Pancreas (tissue), 10 donors: ENCODE results near the gene STAT4. TPM values are rescaled to one million over a fixed set of nuclear protein-coding genes. Genes with fewer than 3 reads are reported as not detected.

ENCODE experiments used
- ATAC-seq, 4 donors: fragments of 200-7000 bp; cut with Tn5 transposase; one replicate each; pipeline versions ENCODE4 v1.8.0 to v1.9.1; 2020; ENCODE audit warnings: mild to moderate bottlenecking in 4 of 4, moderate library complexity in 4 of 4
- DNase-seq, 6 donors: peaks; one replicate each; pipeline ENCODE4 v3.0.0-alpha.2; 2020
- FAIRE-seq: peaks from 2 replicates; lab custom pipeline; 2012; peaks lifted over from hg19 to GRCh38; lab: Jason Lieb, UNC
- H3K27ac ChIP-seq, 4 donors: fragments of 200-600 bp; sonication (generic); 1 replicate in 3 of 4; 2 replicates in 1 of 4; pipeline versions ENCODE4 v1.5.0 to v1.8.0; 2020
- H3K27me3 ChIP-seq, 4 donors: fragments of 200-600 bp; one replicate each; pipeline ENCODE4 v1.8.0; 2021
- H3K36me3 ChIP-seq, 3 donors: fragments of 200-600 bp; sonication (generic) in 1 of 3; one replicate each; pipeline versions ENCODE4 v1.5.0 to v1.8.0; 2020 to 2021
- H3K4me1 ChIP-seq, 3 donors: fragments of 200-600 bp; one replicate each; pipeline ENCODE4 v1.8.0; 2021
- H3K4me3 ChIP-seq, 4 donors: fragments of 200-600 bp; sonication (generic) in 2 of 4; one replicate each; pipeline versions ENCODE4 v1.5.0 to v1.8.0; 2020 to 2021
- H3K9me3 ChIP-seq, 4 donors: fragments of 200-600 bp; one replicate each; pipeline ENCODE4 v1.8.0; 2021
- CTCF ChIP-seq, 4 donors: fragments of 200-600 bp; sonication (generic) in 3 of 4; IDR thresholded peaks; one replicate each; pipeline versions ENCODE4 v1.5.0 to v1.8.0; 2021; ENCODE audit warnings: antibody characterized with exemption in 4 of 4
- WGBS, 2 donors: extraction: QIAGEN DNeasy Blood & Tissue Kit; methylation state at CpG; one replicate each; pipeline ENCODE4 v1.1.7; 2013; 5-methylcytosine and 5-hydroxymethylcytosine counted together
- intact Hi-C, 3 donors: fragments of 100-400 bp; cut with DNase I; formaldehyde crosslinking; loops; one replicate each; pipeline versions ENCODE4 v1.11.1 to v1.14.2; 2022
- polyA plus RNA-seq, 2 donors: library from polyadenylated mRNA; stranded (reverse); fragments of 200-250 nt; gene quantifications; one replicate each; pipeline ENCODE4 v1.2.3, GENCODE V29; 2013
- total RNA-seq, 6 donors: library from RNA; stranded (reverse); fragmentation: NEBNext Ultra II Directional in 4 of 6; extraction: Animal tissue kit (Norgen Biotek cat#: 25700) in 4 of 6; gene quantifications; one replicate each; pipeline versions ENCODE4 v1.2.1 to v1.2.4, GENCODE V29; 2021 to 2023
- donor health status: healthy with polysubstance abuse.
- donor health status: DM: no; HTN: no; CAD: no; lungs with moderate emphysema.
- donor health status: DM: no; HTN: no; CAD: no.
- donor health status: control.
- donor health status: control.
- donor health status: Bipolar disorder and iron deficiency.
- donor health status: DM: yes; HTN: yes; CAD: no.
- donor health status: DM: no; HTN: no; CAD: no.
- donor health status: DM: no; HTN: no; CAD: no.
- donor health status: DM: yes; HTN: yes; CAD: no.

STAT4 gene
- total and polyA plus RNA-seq, 8 donors: 0.60 to 6.4 (median 1.8) TPM

GRCh38 chr2:191043438-191043837 is 107.4 kb downstream of the STAT4 start:
- ATAC-seq: no peak
- 80 to 89% methylated on average over 3 of the region's 3 CpGs for WGBS, 2 donors
- FAIRE-seq: no peak
- no peaks in the 10 kb centered on the region for H3K36me3 ChIP-seq
- no peak for DNase-seq
- H3K9me3 ChIP-seq: no peaks in the 10 kb centered on the region
- no peak overlapping the region for H3K4me3 ChIP-seq
- intact Hi-C loops: loop anchor here in 1 of 3 donors (10.0 kb wide), 1 partner anchor 481 kb away; no protein-coding TSS in a partner anchor
- no peaks in the 10 kb centered on the region for H3K4me1 ChIP-seq
- no peaks in the 10 kb centered on the region for H3K27me3 ChIP-seq
- no peak for TF ChIP-seq CTCF (IDR thresholded peaks at IDR 0.05)
- H3K27ac ChIP-seq: no peak overlapping the region

- no peak for TF ChIP-seq CTCF (IDR thresholded peaks at IDR 0.05)
- Histone ChIP-seq H3K27me3 (no peaks in the 10 kb centered on the region), H3K36me3 (no peaks in the 10 kb centered on the region), H3K4me1 (no peaks in the 10 kb centered on the region), H3K4me3 (no peak overlapping the region), H3K9me3 (no peaks in the 10 kb centered on the region), H3K27ac (no peak overlapping the region)
- DNase-seq (no peak), ATAC-seq (peak in 3 of 4 donors; percentile 75 to 80 (median 78)), FAIRE-seq (no peak)
- 57 to 62% methylated on average over 3 of the region's 3 CpGs for WGBS, 2 donors
- intact Hi-C loops: loop anchor here in 1 of 3 donors (10.0 kb wide), 1 partner anchor 483 kb away; no protein-coding TSS in a partner anchor
Measured at GRCh38 chr2:191041418-191042161, 109.2 kb downstream of the STAT4 start.

- WGBS, 2 donors: 57 to 78% methylated on average over 1 of the region's 1 CpG
- no peak for FAIRE-seq
- Histone ChIP-seq H3K27me3 (no peaks in the 10 kb centered on the region), H3K9me3 (no peaks in the 10 kb centered on the region), H3K36me3 (no peaks in the 10 kb centered on the region), H3K27ac (no peak overlapping the region), H3K4me1 (no peaks in the 10 kb centered on the region), H3K4me3 (no peak overlapping the region)
- ATAC-seq: no peak
- intact Hi-C loops: loop anchor here in 1 of 3 donors (10.0 kb wide), 1 partner anchor 485 kb away; no protein-coding TSS in a partner anchor
- no peak for DNase-seq
- no peak for TF ChIP-seq CTCF (IDR thresholded peaks at IDR 0.05)
Measured at GRCh38 chr2:191039616-191040015, 111.2 kb downstream of the STAT4 start.

GRCh38 chr2:191038741-191039140 is 112.1 kb downstream of the STAT4 start:
- no peak for FAIRE-seq

More at GRCh38 chr2:191038741-191039140, 112.1 kb downstream of the STAT4 start:
- H3K27me3 ChIP-seq: no peaks in the 10 kb centered on the region
- no peaks in the 10 kb centered on the region for H3K9me3 ChIP-seq
- 88 to 90% methylated on average over 2 of the region's 2 CpGs for WGBS, 2 donors
- H3K4me3 ChIP-seq: no peak overlapping the region
- no peak for ATAC-seq
- no peaks in the 10 kb centered on the region for H3K36me3 ChIP-seq
- no peak overlapping the region for H3K27ac ChIP-seq
- intact Hi-C loops: no loop called here
- DNase-seq: no peak
- no peak for TF ChIP-seq CTCF (IDR thresholded peaks at IDR 0.05)
- no peaks in the 10 kb centered on the region for H3K4me1 ChIP-seq
